GM12892 (cell line): ENCODE results near the gene RALGPS1.

ENCODE experiments used
- POLR2A ChIP-seq: IDR thresholded peaks from 2 replicates; pipeline ENCODE4 v1.6.1; 2011; ENCODE audit warnings: low read depth, low read length, control low read depth
- POLR2AphosphoS5 ChIP-seq: IDR thresholded peaks from 2 replicates; pipeline ENCODE4 v1.6.1; 2011; ENCODE audit warnings: low read depth, low read length, control low read depth
- TAF1 ChIP-seq: IDR thresholded peaks from 2 replicates; pipeline ENCODE4 v1.6.1; 2011; ENCODE audit warnings: low read depth, mild to moderate bottlenecking, control low read depth, low read length, borderline replicate concordance

DNA sequence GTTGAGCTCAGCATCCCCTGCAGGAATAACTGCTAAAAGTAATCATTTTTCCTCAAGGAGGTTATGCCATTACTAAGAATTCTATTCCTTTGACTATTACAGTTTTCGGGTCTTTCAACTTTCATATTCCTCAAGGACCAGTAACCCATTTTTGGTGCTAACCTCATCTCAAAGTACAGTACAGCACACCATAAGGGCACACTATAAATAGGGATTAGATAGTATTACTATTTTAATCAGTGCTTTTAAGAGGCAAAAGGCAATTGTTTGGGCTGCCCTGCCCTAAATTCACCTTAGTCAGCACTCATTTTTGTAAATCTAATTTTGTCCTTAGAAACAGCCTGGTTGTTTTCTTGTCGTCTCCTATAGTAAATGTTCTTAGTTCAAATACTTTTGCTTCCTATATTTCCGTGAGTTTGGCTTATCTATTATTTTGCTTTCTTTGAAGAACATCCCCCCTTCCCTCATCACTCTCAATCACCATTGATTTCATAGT lies 336.4 kb downstream of the RALGPS1 start:
- no peak for TF ChIP-seq POLR2AphosphoS5
- no peak for TF ChIP-seq POLR2A
- no peak for TF ChIP-seq TAF1
